Measurements from ENCODE around the gene F2.
"Not testable (repeated sequence)": the region's sequence is repeated elsewhere in the genome, so short reads cannot be mapped to it uniquely, and the experiment has no call there.

Gene F2

DNA sequence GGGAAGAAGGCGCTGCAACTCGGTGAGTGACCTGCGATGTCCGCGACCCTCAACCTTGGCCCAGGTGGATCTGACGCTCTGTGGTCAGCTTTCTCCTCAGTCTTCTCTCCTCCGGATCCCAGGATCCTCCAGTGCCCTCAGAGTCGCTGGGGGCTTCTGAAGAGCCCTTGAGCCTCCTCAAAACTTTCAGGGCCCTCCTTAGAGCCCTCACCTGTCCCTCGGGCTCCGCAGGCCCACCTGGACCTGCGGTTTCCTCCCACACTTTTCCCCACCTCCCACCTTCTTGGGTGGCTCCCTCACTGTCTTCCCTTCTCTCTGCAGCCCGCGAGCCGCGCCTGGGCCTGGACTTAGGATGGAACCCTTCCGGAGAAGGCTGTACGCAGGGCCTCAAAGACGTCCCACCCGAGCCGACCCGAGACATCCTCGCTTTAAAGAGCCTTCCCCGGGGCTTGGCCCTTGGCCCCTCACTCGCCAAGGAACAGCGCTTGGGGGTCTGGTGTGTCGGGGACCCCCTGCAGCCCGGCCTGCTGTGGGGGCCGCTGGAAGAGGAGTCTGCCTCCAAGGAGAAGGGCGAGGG, 17.8 kb upstream of the F2 start:
- TF ChIP-seq, protein P1, sequence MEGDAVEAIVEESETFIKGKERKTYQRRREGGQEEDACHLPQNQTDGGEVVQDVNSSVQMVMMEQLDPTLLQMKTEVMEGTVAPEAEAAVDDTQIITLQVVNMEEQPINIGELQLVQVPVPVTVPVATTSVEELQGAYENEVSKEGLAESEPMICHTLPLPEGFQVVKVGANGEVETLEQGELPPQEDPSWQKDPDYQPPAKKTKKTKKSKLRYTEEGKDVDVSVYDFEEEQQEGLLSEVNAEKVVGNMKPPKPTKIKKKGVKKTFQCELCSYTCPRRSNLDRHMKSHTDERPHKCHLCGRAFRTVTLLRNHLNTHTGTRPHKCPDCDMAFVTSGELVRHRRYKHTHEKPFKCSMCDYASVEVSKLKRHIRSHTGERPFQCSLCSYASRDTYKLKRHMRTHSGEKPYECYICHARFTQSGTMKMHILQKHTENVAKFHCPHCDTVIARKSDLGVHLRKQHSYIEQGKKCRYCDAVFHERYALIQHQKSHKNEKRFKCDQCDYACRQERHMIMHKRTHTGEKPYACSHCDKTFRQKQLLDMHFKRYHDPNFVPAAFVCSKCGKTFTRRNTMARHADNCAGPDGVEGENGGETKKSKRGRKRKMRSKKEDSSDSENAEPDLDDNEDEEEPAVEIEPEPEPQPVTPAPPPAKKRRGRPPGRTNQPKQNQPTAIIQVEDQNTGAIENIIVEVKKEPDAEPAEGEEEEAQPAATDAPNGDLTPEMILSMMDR (conservative IDR thresholded peaks at IDR 0.05; ENCODE audit: low read length) = no peak
- Histone ChIP-seq H3K36me3 (ENCODE audit: insufficient read depth, low read length) (peaks cover 23% of the 10 kb centered on the region; the same call in 1 of the 2 replicates), H3K79me2 (ENCODE audit: insufficient read depth, low read length) (peaks cover 71% of the 10 kb centered on the region), H3K9ac (ENCODE audit: low read depth, low read length, poor library complexity, severe bottlenecking) (peak overlapping the region; percentile 90), H3K4me1 (ENCODE audit: insufficient read depth, low read length, poor library complexity, severe bottlenecking) (peaks cover 36% of the 10 kb centered on the region), H3K9me2 (replicated peaks; ENCODE audit: low read depth, low read length) (no peaks in the 10 kb centered on the region), H3K27me3 (ENCODE audit: insufficient read depth, low read length, poor library complexity, severe bottlenecking) (no peaks in the 10 kb centered on the region), H3F3A (ENCODE audit: low read depth) (no peaks in the 10 kb centered on the region), H3K4me2 (ENCODE audit: low read depth, low read length, poor library complexity, severe bottlenecking) (peak overlapping the region; percentile 83), H4K20me1 (ENCODE audit: insufficient read depth, low read length, poor library complexity, severe bottlenecking) (peaks cover 15% of the 10 kb centered on the region), H2AFZ (ENCODE audit: low read length) (peak overlapping the region; percentile 99), H3K4me3 (ENCODE audit: low read length, poor library complexity, severe bottlenecking) (peak overlapping the region; percentile 95), H3K9me3 (ENCODE audit: insufficient read depth, low read depth, low read length) (no peaks in the 10 kb centered on the region)

DNA sequence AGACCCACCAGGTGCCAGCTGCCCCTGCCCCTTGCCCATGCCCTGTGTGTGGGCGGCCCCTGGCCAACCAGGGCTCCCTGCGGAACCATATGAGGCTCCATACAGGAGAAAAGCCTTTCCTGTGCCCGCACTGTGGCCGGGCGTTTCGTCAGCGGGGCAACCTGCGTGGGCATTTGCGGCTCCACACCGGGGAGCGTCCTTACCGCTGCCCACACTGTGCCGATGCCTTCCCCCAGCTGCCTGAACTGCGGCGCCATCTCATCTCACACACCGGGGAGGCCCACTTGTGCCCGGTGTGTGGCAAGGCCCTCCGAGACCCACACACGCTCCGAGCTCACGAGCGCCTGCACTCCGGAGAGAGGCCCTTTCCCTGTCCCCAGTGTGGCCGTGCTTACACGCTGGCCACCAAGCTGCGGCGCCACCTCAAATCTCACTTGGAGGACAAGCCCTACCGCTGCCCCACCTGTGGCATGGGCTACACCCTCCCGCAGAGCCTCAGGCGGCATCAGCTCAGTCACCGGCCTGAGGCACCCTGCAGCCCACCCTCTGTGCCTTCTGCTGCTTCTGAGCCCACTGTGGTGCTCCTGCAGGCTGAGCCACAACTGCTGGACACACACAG, 13.8 kb upstream of the F2 start:
- TF ChIP-seq EZH2phosphoT487 (IDR thresholded peaks at IDR 0.05; ENCODE audit: borderline replicate concordance) = no peak
- TF ChIP-seq, protein P1 (conservative IDR thresholded peaks at IDR 0.05; ENCODE audit: low read length) = no peak
- peaks cover 30% of the 10 kb centered on the region; the same call in 1 of the 2 replicates for H3K36me3 ChIP-seq (ENCODE audit: insufficient read depth, low read length)

GRCh38 chr11:46706886-46707285, 12.1 kb upstream of the F2 start:
- Histone ChIP-seq H2AFZ (ENCODE audit: low read length) (no peak overlapping the region), H3K9me2 (replicated peaks; ENCODE audit: low read depth, low read length) (no peaks in the 10 kb centered on the region), H3K4me1 (ENCODE audit: insufficient read depth, low read length, poor library complexity, severe bottlenecking) (peaks cover 11% of the 10 kb centered on the region), H3K4me3 (ENCODE audit: low read length, poor library complexity, severe bottlenecking) (no peak overlapping the region), H4K20me1 (ENCODE audit: insufficient read depth, low read length, poor library complexity, severe bottlenecking) (peaks cover 11% of the 10 kb centered on the region), H3K9ac (ENCODE audit: low read depth, low read length, poor library complexity, severe bottlenecking) (no peak overlapping the region), H3K27me3 (ENCODE audit: insufficient read depth, low read length, poor library complexity, severe bottlenecking) (no peaks in the 10 kb centered on the region), H3K4me2 (ENCODE audit: low read depth, low read length, poor library complexity, severe bottlenecking) (no peak overlapping the region), H3K79me2 (ENCODE audit: insufficient read depth, low read length) (peaks cover 27% of the 10 kb centered on the region), H3K36me3 (ENCODE audit: insufficient read depth, low read length) (peaks cover 30% of the 10 kb centered on the region; the same call in 1 of the 2 replicates), H3F3A (ENCODE audit: low read depth) (no peaks in the 10 kb centered on the region), H3K9me3 (ENCODE audit: insufficient read depth, low read depth, low read length) (no peaks in the 10 kb centered on the region)
- no peak for TF ChIP-seq EZH2phosphoT487 (IDR thresholded peaks at IDR 0.05; ENCODE audit: borderline replicate concordance)
- TF ChIP-seq, protein P1 (conservative IDR thresholded peaks at IDR 0.05; ENCODE audit: low read length) = no peak

More for the DNA sequence above, 13.8 kb upstream of the F2 start:
- Histone ChIP-seq H3K4me2 (ENCODE audit: low read depth, low read length, poor library complexity, severe bottlenecking) (no peak overlapping the region), H3K4me1 (ENCODE audit: insufficient read depth, low read length, poor library complexity, severe bottlenecking) (peaks cover 17% of the 10 kb centered on the region), H3K27me3 (ENCODE audit: insufficient read depth, low read length, poor library complexity, severe bottlenecking) (no peaks in the 10 kb centered on the region), H3F3A (ENCODE audit: low read depth) (no peaks in the 10 kb centered on the region), H3K79me2 (ENCODE audit: insufficient read depth, low read length) (peaks cover 38% of the 10 kb centered on the region), H4K20me1 (ENCODE audit: insufficient read depth, low read length, poor library complexity, severe bottlenecking) (peaks cover 11% of the 10 kb centered on the region), H3K9me2 (replicated peaks; ENCODE audit: low read depth, low read length) (no peaks in the 10 kb centered on the region), H3K4me3 (ENCODE audit: low read length, poor library complexity, severe bottlenecking) (no peak overlapping the region), H2AFZ (ENCODE audit: low read length) (no peak overlapping the region), H3K9ac (ENCODE audit: low read depth, low read length, poor library complexity, severe bottlenecking) (no peak overlapping the region), H3K9me3 (ENCODE audit: insufficient read depth, low read depth, low read length) (no peaks in the 10 kb centered on the region)

DNA sequence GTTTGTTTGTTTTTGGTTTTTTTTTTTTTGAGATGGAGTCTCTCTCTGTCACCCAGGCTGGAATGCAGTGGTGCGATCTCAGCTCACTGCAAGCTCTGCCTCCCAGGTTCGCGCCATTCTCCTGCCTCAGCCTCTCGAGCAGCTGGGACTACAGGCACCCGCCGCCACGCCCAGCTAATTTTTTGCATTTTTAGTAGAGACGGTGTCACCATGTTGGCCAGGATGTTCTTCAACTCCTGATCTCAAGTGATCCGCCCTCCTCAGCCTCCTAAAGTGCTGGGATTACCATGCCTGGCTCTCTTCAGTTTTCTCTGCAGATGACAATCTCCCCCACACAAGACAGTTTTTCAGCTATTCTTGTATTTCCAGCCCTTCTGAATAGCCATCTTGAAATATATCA, 9.7 kb upstream of the F2 start:
- not testable (repeated sequence) for H3K27me3 ChIP-seq (ENCODE audit: insufficient read depth, low read length, poor library complexity, severe bottlenecking); H3K79me2 ChIP-seq (ENCODE audit: insufficient read depth, low read length); H3K4me2 ChIP-seq (ENCODE audit: low read depth, low read length, poor library complexity, severe bottlenecking); H2AFZ ChIP-seq (ENCODE audit: low read length); H3K9me2 ChIP-seq (replicated peaks; ENCODE audit: low read depth, low read length); H3F3A ChIP-seq (ENCODE audit: low read depth); H4K20me1 ChIP-seq (ENCODE audit: insufficient read depth, low read length, poor library complexity, severe bottlenecking); H3K4me3 ChIP-seq (ENCODE audit: low read length, poor library complexity, severe bottlenecking); H3K9me3 ChIP-seq (ENCODE audit: insufficient read depth, low read depth, low read length); H3K9ac ChIP-seq (ENCODE audit: low read depth, low read length, poor library complexity, severe bottlenecking); H3K4me1 ChIP-seq (ENCODE audit: insufficient read depth, low read length, poor library complexity, severe bottlenecking)
- peaks cover 25% of the 10 kb centered on the region; the same call in 1 of the 2 replicates for H3K36me3 ChIP-seq (ENCODE audit: insufficient read depth, low read length)

Measured in Loucy (cell line).